IMR-90 (cell line): ENCODE data around the gene SH3BP2. TPM values are rescaled to one million over a fixed set of nuclear protein-coding genes. Genes with fewer than 3 reads are reported as not detected.

Experiments used
- ATAC-seq: fragments of 200-7000 bp; cut with Tn5 transposase; 2 replicates; pipeline ENCODE4 v1.9.1; 2020; ENCODE audit warnings: low read depth, mild to moderate bottlenecking, moderate library complexity
- BruUV-seq: library from RNA; stranded (reverse); fragments of 400-500 nt; replicated peaks from 2 replicates; lab custom pipeline; 2021; lab: Mats Ljungman, UMichigan
- CTCF ChIA-PET: fragments of 300-600 bp; formaldehyde crosslinking; extraction: SDS; loops from one replicate; lab custom pipeline; 2021; ENCODE audit warnings: antibody characterized with exemption; lab: Yijun Ruan, JAX
- POLR2A ChIA-PET: fragments of 300-600 bp; sonication (Branson Sonifier 250); formaldehyde crosslinking; loops from one replicate; lab custom pipeline; 2022; ENCODE audit warnings: antibody characterized with exemption; ENCODE audit not compliant: unreplicated experiment; lab: Charles Lee
- DNase-seq: peaks from one replicate; pipeline ENCODE4 v3.0.0; 2013
- H2AFZ ChIP-seq: replicated peaks from 2 replicates; pipeline ENCODE3; 2013; ENCODE audit warnings: low read length, mild to moderate bottlenecking; ENCODE audit not compliant: poor library complexity
- H2AK5ac ChIP-seq: 2 replicates; pipeline ENCODE4 v1.6.1; 2013; ENCODE audit warnings: low read depth, low read length, inconsistent platforms
- H2AK9ac ChIP-seq: replicated peaks from 2 replicates; pipeline ENCODE3; 2013; ENCODE audit warnings: mild to moderate bottlenecking, low read depth, low read length, moderate library complexity; ENCODE audit not compliant: poor library complexity
- H2BK120ac ChIP-seq: 2 replicates; pipeline ENCODE4 v1.6.1; 2013; ENCODE audit warnings: low read depth, low read length, inconsistent platforms
- H2BK15ac ChIP-seq: 3 replicates; pipeline ENCODE4 v1.6.1; 2013; ENCODE audit warnings: low read depth, low read length, inconsistent platforms
- H2BK20ac ChIP-seq: 2 replicates; pipeline ENCODE4 v1.6.1; 2013; ENCODE audit warnings: low read depth, mild to moderate bottlenecking, inconsistent platforms, low read length, moderate library complexity
- H2BK5ac ChIP-seq: 2 replicates; pipeline ENCODE4 v1.6.1; 2013; ENCODE audit warnings: mild to moderate bottlenecking, low read depth, low read length, inconsistent platforms; ENCODE audit not compliant: poor library complexity, severe bottlenecking
- H3K14ac ChIP-seq: replicated peaks from 2 replicates; pipeline ENCODE4 v1.6.1; 2013; ENCODE audit warnings: low read depth, low read length, inconsistent platforms
- H3K18ac ChIP-seq: 2 replicates; pipeline ENCODE4 v1.6.1; 2013; ENCODE audit warnings: low read depth, low read length, control low read depth
- H3K23ac ChIP-seq: 2 replicates; pipeline ENCODE4 v1.6.1; 2013; ENCODE audit warnings: low read depth, low read length, inconsistent platforms
- H3K27ac ChIP-seq: 2 replicates; pipeline ENCODE4 v1.5.1; 2013; ENCODE audit warnings: mild to moderate bottlenecking, control low read depth, low read length; ENCODE audit not compliant: insufficient read depth
- H3K27me3 ChIP-seq: 2 replicates; pipeline ENCODE4 v1.6.1; 2013; ENCODE audit warnings: low read length; ENCODE audit not compliant: control insufficient read depth, insufficient read depth
- H3K36me3 ChIP-seq: 2 replicates; pipeline ENCODE4 v1.6.1; 2013; ENCODE audit warnings: low read length, mixed read lengths; ENCODE audit not compliant: control insufficient read depth, insufficient read depth
- H3K4ac ChIP-seq: 2 replicates; pipeline ENCODE4 v1.6.1; 2013; ENCODE audit warnings: low read depth, low read length, inconsistent platforms
- H3K4me1 ChIP-seq: 2 replicates; pipeline ENCODE4 v1.6.1; 2013; ENCODE audit warnings: low read length, mixed read lengths; ENCODE audit not compliant: control insufficient read depth, insufficient read depth
- H3K4me2 ChIP-seq: 2 replicates; pipeline ENCODE4 v1.6.1; 2013; ENCODE audit warnings: low read depth, mild to moderate bottlenecking, control low read depth, low read length, moderate library complexity
- H3K4me3 ChIP-seq: 2 replicates; pipeline ENCODE4 v1.5.1; 2013; ENCODE audit warnings: low read depth, mild to moderate bottlenecking, control low read depth, low read length, moderate library complexity; ENCODE audit not compliant: insufficient read depth
- H3K56ac ChIP-seq: 2 replicates; pipeline ENCODE4 v1.6.1; 2013; ENCODE audit warnings: low read length, inconsistent platforms; ENCODE audit not compliant: insufficient read depth; ENCODE audit errors: extremely low read depth
- H3K79me1 ChIP-seq, 2 experiments: 2 replicates each; pipeline ENCODE4 v1.6.1; 2013; ENCODE audit warnings: low read length in 2 of 2, inconsistent platforms in 1 of 2, low read depth in 1 of 2
- H3K9ac ChIP-seq: 2 replicates; pipeline ENCODE4 v1.6.1; 2013; ENCODE audit warnings: low read depth, low read length, control low read depth
- H3K9me1 ChIP-seq: 2 replicates; pipeline ENCODE4 v1.6.1; 2013; ENCODE audit warnings: low read length, inconsistent platforms; ENCODE audit not compliant: insufficient read depth
- H3K9me3 ChIP-seq: 2 replicates; pipeline ENCODE4 v1.6.1; 2013; ENCODE audit warnings: low read length; ENCODE audit not compliant: control insufficient read depth, insufficient read depth
- H4K20me1 ChIP-seq: 2 replicates; pipeline ENCODE4 v1.6.1; 2013; ENCODE audit warnings: low read length, inconsistent platforms; ENCODE audit not compliant: insufficient read depth
- H4K5ac ChIP-seq: 2 replicates; pipeline ENCODE4 v1.6.1; 2013; ENCODE audit warnings: mild to moderate bottlenecking, low read depth, low read length, control low read depth
- H4K8ac ChIP-seq, 2 experiments: 2 replicates each; pipeline ENCODE4 v1.6.1; 2013; ENCODE audit warnings: low read depth in 2 of 2, low read length in 2 of 2, control low read depth in 1 of 2, inconsistent platforms in 1 of 2
- H4K91ac ChIP-seq: 2 replicates; pipeline ENCODE4 v1.6.1; 2013; ENCODE audit warnings: low read depth, low read length, inconsistent platforms; ENCODE audit not compliant: insufficient read depth
- MXI1 ChIP-seq: IDR thresholded peaks from 2 replicates; pipeline ENCODE4 v1.6.1; 2012; ENCODE audit warnings: low read depth, mild to moderate bottlenecking, low read length, moderate library complexity, borderline replicate concordance
- RFX5 ChIP-seq: IDR thresholded peaks from 2 replicates; pipeline ENCODE4 v1.8.0; 2012; ENCODE audit warnings: low read depth, mild to moderate bottlenecking, low read length, moderate library complexity
- WGBS, 2 experiments: methylation state at CpG; one replicate each; pipeline versions ENCODE4 v1.1.5 to v1.1.7; 2013; ENCODE audit warnings: missing lambda C conversion rate in 2 of 2; ENCODE audit not compliant: insufficient read length in 1 of 2; ENCODE audit errors: extremely low coverage in 2 of 2; 5-methylcytosine and 5-hydroxymethylcytosine counted together
- dilution Hi-C: fragments of 300-500 bp; cut with HindIII; formaldehyde crosslinking; loops from one replicate; pipeline ENCODE4 v1.14.3; 2018; ENCODE audit warnings: low sequenced_read_pairs; ENCODE audit not compliant: unreplicated experiment
- in situ Hi-C: fragments of 300-500 bp; cut with MboI; formaldehyde crosslinking; loops from 3 replicates; pipeline ENCODE4 v1.14.3; 2019; ENCODE audit warnings: low sequenced_read_pairs, inconsistent platforms, mixed read lengths
- intact Hi-C: fragments of 100-400 bp; cut with micrococcal nuclease; formaldehyde crosslinking; loops from 2 replicates; pipeline ENCODE4 v1.10.0; 2022
- polyA plus RNA-seq, 3 experiments: library from polyadenylated mRNA; depleted of rRNA; stranded (reverse); fragments of >200 nt; gene quantifications; 2 replicates each; pipeline ENCODE4 v1.2.3, GENCODE V29; 2012; ENCODE audit warnings: low replicate concordance in 1 of 3
- total RNA-seq: library from RNA; depleted of rRNA; stranded (reverse); fragments of >200 nt; gene quantifications from 2 replicates; pipeline ENCODE4 v1.2.3, GENCODE V29; 2012

Gene SH3BP2
- total and polyA plus RNA-seq, 2 of the 4 experiments (the other 2 are of a cell fraction): 9.0 to 37.2 TPM

GRCh38 chr4:2816401-2816954 is 23.6 kb downstream of the SH3BP2 start:
- intact Hi-C loops (no loop called here), in situ Hi-C loops (no loop called here), dilution Hi-C loops (no loop called here)
- Histone ChIP-seq H2BK120ac (no peak overlapping the region), H2BK5ac (no peak overlapping the region), H3K4me1 (peaks cover 28% of the 10 kb centered on the region), H2AK5ac (no peak overlapping the region), H4K20me1 (0 out of 2 replicates have a peak, but pooled peaks cover 10% of the 10 kb centered on the region), H3K9me3 (no peaks in the 10 kb centered on the region), H2AK9ac (no peak overlapping the region), H4K91ac (no peak overlapping the region), H3K4ac (no peak overlapping the region), H3K79me1 (peaks cover 29 to 83% of the 10 kb centered on the region in 2 experiments), H2AFZ (no peak overlapping the region), H3K27ac (no peak overlapping the region), H3K4me3 (no peak overlapping the region), H4K8ac (no peak overlapping the region), H3K4me2 (no peak overlapping the region), H2BK20ac (no peak overlapping the region), H3K56ac (no peak overlapping the region), H2BK15ac (no peak overlapping the region), H3K23ac (no peak overlapping the region), H3K36me3 (peaks cover 11% of the 10 kb centered on the region), H4K5ac (no peak overlapping the region), H3K27me3 (no peaks in the 10 kb centered on the region), H3K9me1 (peaks cover 29% of the 10 kb centered on the region), H3K9ac (no peak overlapping the region), H3K18ac (no peak overlapping the region), H3K14ac (no peak overlapping the region)
- ChIA-PET CTCF (no interaction called here), POLR2A (no interaction called here)
- BruUV-seq: no TSS peak
- WGBS, 2 experiments: no CpG with 5 or more reads among the region's 1 CpG
- TF ChIP-seq RFX5 (no peak), MXI1 (no peak)
- DNase-seq (no peak), ATAC-seq (no peak)
